ENCODE measurements around the gene ADAMTSL3. TPM values are rescaled to one million over a fixed set of nuclear protein-coding genes. Genes with fewer than 3 reads are reported as not detected.
"Not testable (repeated sequence)": the region's sequence is repeated elsewhere in the genome, so short reads cannot be mapped to it uniquely, and the experiment has no call there.

ADAMTSL3 gene
- total RNA-seq, 1 donor from 2014 or later: 17.8 TPM

GRCh38 chr15:84006421-84006820 lies 352.5 kb downstream of the ADAMTSL3 start:
- no peak for ATAC-seq

GRCh38 chr15:84009616-84010015 lies 355.7 kb downstream of the ADAMTSL3 start:
- no peak for ATAC-seq

More at GRCh38 chr15:84006421-84006820, 352.5 kb downstream of the ADAMTSL3 start:
- no peak for DNase-seq (ENCODE audit: low spot score)

DNA sequence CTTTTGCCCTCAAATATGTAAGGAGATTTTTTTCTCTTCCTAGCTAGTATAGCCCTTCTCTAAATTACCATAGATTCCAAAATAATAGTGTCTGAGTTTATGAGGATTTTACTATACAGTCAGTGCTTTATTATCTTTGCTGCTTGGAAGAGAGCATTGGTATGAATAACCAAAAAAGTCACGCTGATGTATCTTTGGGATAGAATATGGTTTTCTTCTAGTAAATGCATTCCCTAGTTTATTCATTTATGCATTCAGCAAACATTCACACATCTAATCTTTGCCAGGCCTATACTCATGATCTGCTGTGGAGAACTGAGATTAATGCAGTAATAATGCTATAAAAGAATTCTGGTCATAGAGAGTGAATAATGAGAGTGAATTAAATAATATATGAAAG lies 356.3 kb downstream of the ADAMTSL3 start:
- ATAC-seq: no peak
- no peak for DNase-seq (ENCODE audit: low spot score)

More at GRCh38 chr15:84009616-84010015, 355.7 kb downstream of the ADAMTSL3 start:
- DNase-seq (ENCODE audit: low spot score): no peak

DNA sequence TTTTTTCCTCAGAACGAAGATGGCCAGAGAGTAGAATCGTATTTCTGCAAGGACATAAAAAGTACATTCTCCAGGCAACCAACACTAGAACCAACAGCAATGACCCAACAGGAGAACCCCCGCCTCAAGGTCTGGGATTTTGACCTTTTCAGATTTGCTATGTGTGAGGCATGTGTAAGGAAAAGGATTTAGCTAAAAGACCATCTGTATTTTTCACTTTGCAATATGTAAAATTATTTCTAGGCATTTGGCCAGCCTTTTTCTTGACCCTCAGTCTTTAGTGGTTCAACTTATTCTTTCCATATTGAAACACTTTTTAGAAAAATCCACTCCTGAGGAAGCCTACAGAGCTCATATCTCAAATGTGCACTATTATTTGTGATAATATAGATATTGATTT lies 362.4 kb downstream of the ADAMTSL3 start:
- ATAC-seq: no peak
- DNase-seq (ENCODE audit: low spot score): no peak

GRCh38 chr15:84022516-84022915 lies 368.6 kb downstream of the ADAMTSL3 start:
- no peak for DNase-seq (ENCODE audit: low spot score)
- ATAC-seq: no peak

GRCh38 chr15:84023636-84024035 lies 369.7 kb downstream of the ADAMTSL3 start:
- DNase-seq (ENCODE audit: low spot score): no peak
- ATAC-seq: peak; percentile 71

DNA sequence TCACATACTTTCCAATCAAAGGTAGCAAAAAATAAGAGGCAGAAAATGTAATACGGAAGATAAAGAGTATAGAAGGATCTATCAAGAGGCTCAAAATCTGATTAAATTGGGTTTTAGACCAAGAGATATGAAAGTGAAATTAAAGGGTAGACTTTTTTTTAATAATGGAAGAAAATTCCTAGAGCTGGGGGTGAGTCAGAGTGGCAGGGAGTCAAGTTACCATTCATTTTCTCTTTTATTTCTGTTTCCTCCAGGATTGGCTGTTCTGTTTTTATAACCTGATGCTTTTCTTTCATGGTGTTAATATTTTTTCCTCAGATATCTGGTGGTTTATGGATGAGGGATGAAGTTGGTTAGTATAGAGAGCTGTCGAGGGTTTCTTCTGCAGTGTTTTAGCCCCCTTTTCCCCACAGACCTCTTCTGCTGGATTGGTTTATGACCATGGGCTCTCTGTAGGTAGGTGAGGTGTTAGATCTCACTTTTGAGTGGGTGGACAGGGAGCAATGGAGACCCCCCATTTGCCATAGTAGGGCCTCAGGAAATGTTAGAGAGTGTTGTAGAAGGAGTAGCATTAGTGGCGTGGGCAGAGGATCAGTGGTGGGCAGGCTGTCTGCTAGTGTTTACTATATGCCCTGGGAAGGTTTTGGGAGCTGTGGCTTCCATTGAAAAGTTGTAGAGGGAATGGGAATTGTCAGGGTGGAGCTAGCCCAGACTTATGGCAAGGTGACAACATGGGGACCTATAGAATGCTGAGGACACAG lies 380.1 kb downstream of the ADAMTSL3 start:
- ATAC-seq (no peak), DNase-seq (ENCODE audit: low spot score) (no peak)

- DNase-seq (ENCODE audit: low spot score): no peak
- ATAC-seq: peak; percentile 79
Measured at GRCh38 chr15:84034578-84035398, 380.9 kb downstream of the ADAMTSL3 start.

GRCh38 chr15:84035399-84035766 lies 381.5 kb downstream of the ADAMTSL3 start:
- DNase-seq (ENCODE audit: low spot score) (no peak), ATAC-seq (peak; percentile 74)

- ATAC-seq (no peak), DNase-seq (ENCODE audit: low spot score) (no peak)
Measured at GRCh38 chr15:84037301-84037700, 383.4 kb downstream of the ADAMTSL3 start.

- not testable (repeated sequence) for DNase-seq (ENCODE audit: low spot score); ATAC-seq
Measured at GRCh38 chr15:84042434-84043056, 388.6 kb downstream of the ADAMTSL3 start.

DNA sequence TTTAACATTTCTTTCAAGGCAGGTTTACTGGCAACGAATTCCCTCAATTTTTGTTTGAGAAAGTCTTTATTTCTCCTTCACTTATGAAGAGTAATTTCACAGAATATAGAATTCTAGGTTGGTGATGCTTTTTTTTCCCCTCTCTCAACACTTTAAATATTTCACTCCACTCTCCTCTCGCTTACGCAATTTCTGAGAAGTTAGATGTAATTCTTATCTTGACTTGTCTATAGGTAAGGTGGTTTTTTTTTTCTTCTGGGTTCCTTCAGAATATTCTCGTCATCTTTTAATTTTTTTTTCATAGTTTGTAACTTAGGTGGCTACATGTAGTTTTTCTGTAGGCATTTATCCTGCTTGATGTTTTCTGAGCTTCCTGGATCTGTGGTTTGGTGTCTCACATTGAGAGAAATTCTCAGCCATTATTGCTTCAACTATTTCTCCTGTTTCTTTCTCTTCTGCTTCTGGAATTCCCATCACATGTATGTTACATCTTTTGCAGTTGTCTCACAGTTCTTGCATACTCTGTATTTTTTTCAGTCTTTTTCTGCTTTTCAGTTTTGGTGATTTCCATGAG lies 392.2 kb downstream of the ADAMTSL3 start:
- DNase-seq (ENCODE audit: low spot score): no peak
- no peak for ATAC-seq

GRCh38 chr15:84049480-84049879 lies 395.6 kb downstream of the ADAMTSL3 start:
- not testable (repeated sequence) for DNase-seq (ENCODE audit: low spot score); ATAC-seq

- no peak for ATAC-seq
Measured at GRCh38 chr15:84050076-84050475, 396.2 kb downstream of the ADAMTSL3 start.

GRCh38 chr15:84051146-84051545 lies 397.2 kb downstream of the ADAMTSL3 start:
- ATAC-seq; DNase-seq (ENCODE audit: low spot score): not testable (repeated sequence)

More at GRCh38 chr15:84050076-84050475, 396.2 kb downstream of the ADAMTSL3 start:
- DNase-seq (ENCODE audit: low spot score): no peak

DNA sequence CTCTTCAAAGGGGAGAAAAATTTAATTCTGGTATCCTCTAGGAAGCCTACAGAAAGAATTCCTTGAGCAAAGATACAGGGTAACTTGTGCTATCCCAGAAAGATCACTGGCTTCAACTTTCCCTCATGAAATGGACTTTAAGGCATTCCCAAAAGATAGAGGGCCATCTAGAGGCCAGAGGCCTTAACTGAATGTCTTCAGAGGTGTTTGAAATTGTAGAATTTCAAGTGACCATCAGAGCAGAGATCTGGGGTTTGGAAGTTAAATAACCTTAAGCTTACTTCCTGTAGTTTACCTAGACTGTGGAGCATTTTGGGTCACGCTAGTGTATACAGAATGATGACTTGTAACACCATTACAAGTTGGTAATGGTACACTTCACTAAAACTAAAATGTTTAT lies 400.6 kb downstream of the ADAMTSL3 start:
- peak; percentile 83 for ATAC-seq
- DNase-seq (ENCODE audit: low spot score): not testable (repeated sequence)

- ATAC-seq (no peak), DNase-seq (ENCODE audit: low spot score) (no peak)
Measured at GRCh38 chr15:84057714-84058331, 403.9 kb downstream of the ADAMTSL3 start.

DNA sequence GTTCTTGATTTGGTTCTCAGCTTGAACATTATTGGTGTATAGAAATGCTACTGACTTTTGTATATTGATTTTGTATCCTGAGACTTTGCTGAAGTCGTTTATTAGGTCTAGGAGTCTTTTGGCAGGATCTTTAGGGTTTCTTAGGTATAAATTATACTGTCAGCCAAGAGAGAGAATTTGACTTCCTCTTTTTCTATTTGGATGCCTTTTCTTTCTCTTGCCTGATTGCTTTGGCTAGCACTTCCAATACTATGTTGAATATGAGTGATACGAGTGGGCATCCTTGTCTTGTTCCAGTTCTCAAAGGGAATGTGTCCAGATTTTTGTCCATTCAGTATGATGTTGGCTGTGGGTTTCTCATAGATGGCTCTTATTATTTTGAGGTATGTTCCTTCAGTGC lies 409.8 kb downstream of the ADAMTSL3 start:
- not testable (repeated sequence) for ATAC-seq; DNase-seq (ENCODE audit: low spot score)

GRCh38 chr15:84068674-84069073 lies 414.8 kb downstream of the ADAMTSL3 start:
- DNase-seq (ENCODE audit: low spot score); ATAC-seq: not testable (repeated sequence)

- not testable (repeated sequence) for DNase-seq (ENCODE audit: low spot score)
Measured at GRCh38 chr15:84078038-84078437, 424.1 kb downstream of the ADAMTSL3 start.

More at GRCh38 chr15:84078038-84078437, 424.1 kb downstream of the ADAMTSL3 start:
- ATAC-seq: not testable (repeated sequence)

Measured in left lobe of liver (tissue), 2 donors.